Type B pancreatic cell (in vitro differentiated cells): Measurements from ENCODE around the gene SGMS1. TPM values are rescaled to one million over a fixed set of nuclear protein-coding genes. Genes with fewer than 3 reads are reported as not detected.
"Not testable (repeated sequence)": the region's sequence is repeated elsewhere in the genome, so short reads cannot be mapped to it uniquely, and the experiment has no call there.

ENCODE experiments used
- DNase-seq: peaks from one replicate; pipeline ENCODE4 v3.0.0; 2021; ENCODE audit warnings: mixed read lengths; ENCODE audit not compliant: unreplicated experiment; ENCODE audit errors: extremely low spot score
- H3K27ac Mint-ChIP-seq: 2 replicates; pipeline ENCODE4 v1.8.0; 2021; ENCODE audit warnings: mild to moderate bottlenecking, mixed read lengths
- H3K27me3 Mint-ChIP-seq: 2 replicates; pipeline ENCODE4 v1.8.0; 2021; ENCODE audit warnings: mixed read lengths
- H3K36me3 Mint-ChIP-seq: 2 replicates; pipeline ENCODE4 v1.8.0; 2021; ENCODE audit warnings: mixed read lengths
- H3K4me1 Mint-ChIP-seq: one replicate; pipeline ENCODE4 v1.8.0; 2021; ENCODE audit warnings: mixed read lengths; ENCODE audit not compliant: unreplicated experiment
- H3K4me3 Mint-ChIP-seq: 2 replicates; pipeline ENCODE4 v1.8.0; 2021; ENCODE audit warnings: mild to moderate bottlenecking, mixed read lengths
- H3K9me3 Mint-ChIP-seq: 2 replicates; pipeline ENCODE4 v1.8.0; 2021; ENCODE audit warnings: mixed read lengths
- long read RNA-seq: library from polyadenylated mRNA; unstranded; transcript quantifications from one replicate; pipeline ENCODE4 v2.0.0, GENCODE V29; 2020
- total RNA-seq: library from RNA; stranded (reverse); gene quantifications from 2 replicates; pipeline ENCODE4 v1.2.1, GENCODE V29; 2021; ENCODE audit warnings: low replicate concordance
- TF ChIP-seq, protein P1 (sequence below): fragments of 200-600 bp; sonication (generic); conservative IDR thresholded peaks from 2 replicates; pipeline ENCODE4 v1.5.0; 2021; ENCODE audit warnings: antibody characterized with exemption, mild to moderate bottlenecking

SGMS1 gene
- total RNA-seq, result 15.1 and 26.9 TPM in 2 replicates
- long read RNA-seq, partial matches to known transcripts, result 9 of 19 reads
- long read RNA-seq, other reads (novel, unspliced or antisense), result 8 of 19 reads

DNA sequence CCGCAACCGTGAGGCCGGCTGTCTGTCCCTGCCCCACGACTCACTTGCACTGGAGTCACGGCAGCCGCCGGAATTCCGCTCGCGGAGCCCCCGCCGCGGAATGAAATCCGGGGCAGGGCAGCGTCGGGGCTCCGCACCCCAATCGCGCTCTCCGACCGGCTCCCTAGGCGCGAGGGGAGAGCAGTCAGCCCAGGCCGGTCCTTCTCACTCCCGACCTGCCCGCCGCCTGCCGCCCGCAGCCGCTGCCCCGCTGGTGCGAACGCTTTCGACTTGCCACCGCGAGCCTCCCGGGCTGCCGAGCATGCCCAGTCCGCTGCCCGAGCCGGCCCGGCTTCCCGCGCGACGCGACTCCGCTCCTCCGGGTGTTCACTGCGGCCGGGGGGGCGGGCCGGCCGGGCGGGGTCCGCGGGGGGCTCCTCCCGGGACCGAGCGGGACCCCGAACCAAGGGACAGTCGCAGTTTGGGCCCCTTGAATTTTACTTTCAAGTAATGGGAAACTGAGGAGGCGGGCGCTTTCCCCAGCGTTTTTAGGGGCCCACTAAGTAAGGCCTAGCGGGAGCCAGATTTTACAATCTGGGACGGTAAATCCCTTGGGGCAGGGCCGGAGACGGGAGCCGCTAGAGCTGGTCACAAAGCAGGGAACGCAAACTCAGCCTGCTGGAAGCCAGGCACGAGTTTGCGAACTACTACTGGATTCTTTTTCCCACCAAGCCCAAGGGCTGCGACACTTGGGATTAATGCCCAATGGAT is at the start of gene SGMS1:
SGMS1 (minus strand) TSS at position 294 of the 750 bp plus-strand sequence. CDS start 279,842 bp downstream, outside the sequence.
- Mint-ChIP-seq H3K36me3 (no peaks in the 10 kb centered on the region), H3K4me3 (peak within 1 kb of the TSS; percentile 94), H3K4me1 (peaks cover 16% of the 10 kb centered on the region), H3K27me3 (no peaks in the 10 kb centered on the region), H3K27ac (peak within 1 kb of the TSS; percentile 98), H3K9me3 (no peaks in the 10 kb centered on the region)
- DNase-seq, result peak; percentile 88
- TF ChIP-seq, protein P1, sequence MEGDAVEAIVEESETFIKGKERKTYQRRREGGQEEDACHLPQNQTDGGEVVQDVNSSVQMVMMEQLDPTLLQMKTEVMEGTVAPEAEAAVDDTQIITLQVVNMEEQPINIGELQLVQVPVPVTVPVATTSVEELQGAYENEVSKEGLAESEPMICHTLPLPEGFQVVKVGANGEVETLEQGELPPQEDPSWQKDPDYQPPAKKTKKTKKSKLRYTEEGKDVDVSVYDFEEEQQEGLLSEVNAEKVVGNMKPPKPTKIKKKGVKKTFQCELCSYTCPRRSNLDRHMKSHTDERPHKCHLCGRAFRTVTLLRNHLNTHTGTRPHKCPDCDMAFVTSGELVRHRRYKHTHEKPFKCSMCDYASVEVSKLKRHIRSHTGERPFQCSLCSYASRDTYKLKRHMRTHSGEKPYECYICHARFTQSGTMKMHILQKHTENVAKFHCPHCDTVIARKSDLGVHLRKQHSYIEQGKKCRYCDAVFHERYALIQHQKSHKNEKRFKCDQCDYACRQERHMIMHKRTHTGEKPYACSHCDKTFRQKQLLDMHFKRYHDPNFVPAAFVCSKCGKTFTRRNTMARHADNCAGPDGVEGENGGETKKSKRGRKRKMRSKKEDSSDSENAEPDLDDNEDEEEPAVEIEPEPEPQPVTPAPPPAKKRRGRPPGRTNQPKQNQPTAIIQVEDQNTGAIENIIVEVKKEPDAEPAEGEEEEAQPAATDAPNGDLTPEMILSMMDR, result no peak

DNA sequence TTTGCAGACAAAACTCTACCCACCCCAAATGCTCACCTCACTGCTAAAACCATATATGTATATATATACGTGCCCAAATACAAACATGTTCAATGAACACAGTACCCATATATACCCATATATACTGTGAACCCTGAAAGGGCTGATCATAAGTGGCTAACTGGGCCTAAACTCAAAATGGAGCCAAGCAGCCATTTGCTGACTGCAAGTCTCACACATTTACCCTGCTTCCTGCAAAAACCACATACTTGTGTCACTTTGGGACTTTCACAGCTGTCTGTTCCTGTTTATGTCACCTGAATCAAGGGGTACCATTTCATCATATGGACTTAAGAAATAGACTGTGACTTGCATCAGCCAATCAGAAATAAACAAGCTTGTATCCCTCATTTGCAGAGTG is 48.4 kb upstream of the SGMS1 start:
- not testable (repeated sequence) for H3K9me3 Mint-ChIP-seq, DNase-seq, H3K27me3 Mint-ChIP-seq, H3K36me3 Mint-ChIP-seq, H3K4me1 Mint-ChIP-seq, H3K4me3 Mint-ChIP-seq, H3K27ac Mint-ChIP-seq

GRCh38 chr10:50671645-50672044 is 47.9 kb upstream of the SGMS1 start:
- H3K9me3 Mint-ChIP-seq, DNase-seq, H3K4me1 Mint-ChIP-seq, H3K27me3 Mint-ChIP-seq, H3K36me3 Mint-ChIP-seq, H3K4me3 Mint-ChIP-seq, H3K27ac Mint-ChIP-seq: not testable (repeated sequence)

DNA sequence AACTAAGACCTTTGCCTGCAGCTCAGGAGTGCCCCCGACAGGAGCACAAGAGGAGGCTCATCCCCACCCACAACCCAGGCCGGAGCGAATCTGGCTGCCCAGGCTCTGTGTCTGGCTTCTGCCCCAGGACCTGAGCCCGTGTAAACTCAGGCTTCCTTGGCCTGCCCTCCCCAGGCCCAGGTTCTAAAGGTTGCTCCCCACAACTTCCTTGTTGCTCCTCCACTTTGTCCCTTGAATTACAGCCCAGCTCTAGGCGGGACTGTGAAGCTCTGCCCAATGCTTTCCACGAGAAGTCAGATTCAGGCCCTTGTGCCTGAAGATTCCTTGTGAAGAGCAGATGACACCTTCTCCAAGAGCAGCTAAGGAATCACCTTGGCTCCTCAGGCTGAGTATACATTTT is 46.2 kb upstream of the SGMS1 start:
- not testable (repeated sequence) for H3K36me3 Mint-ChIP-seq, H3K9me3 Mint-ChIP-seq, H3K4me3 Mint-ChIP-seq, H3K4me1 Mint-ChIP-seq, H3K27ac Mint-ChIP-seq, H3K27me3 Mint-ChIP-seq, DNase-seq

DNA sequence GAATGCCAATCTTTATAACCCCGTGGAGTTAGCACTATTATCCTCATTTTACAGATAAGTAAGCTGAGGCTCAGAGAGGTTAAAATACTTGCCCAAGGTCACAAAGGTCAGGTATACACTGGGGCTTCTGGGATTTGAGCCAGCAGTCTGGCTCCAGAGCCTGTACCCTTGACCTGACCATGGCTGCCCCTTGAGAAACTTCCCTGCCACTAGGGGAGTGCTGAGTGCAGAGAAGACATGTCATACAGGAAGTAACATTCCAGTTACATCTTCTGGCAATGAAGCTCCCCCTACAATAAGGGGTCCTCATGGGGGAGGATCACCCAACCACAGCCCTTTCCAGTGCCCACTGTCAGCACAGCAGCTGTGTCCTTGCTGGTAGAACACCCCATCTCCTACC is 43.6 kb upstream of the SGMS1 start:
- H3K9me3 Mint-ChIP-seq, H3K36me3 Mint-ChIP-seq, H3K4me1 Mint-ChIP-seq, DNase-seq, H3K4me3 Mint-ChIP-seq, H3K27ac Mint-ChIP-seq, H3K27me3 Mint-ChIP-seq: not testable (repeated sequence)

- H3K4me1 Mint-ChIP-seq, H3K4me3 Mint-ChIP-seq, H3K9me3 Mint-ChIP-seq, DNase-seq, H3K27ac Mint-ChIP-seq, H3K36me3 Mint-ChIP-seq, H3K27me3 Mint-ChIP-seq: not testable (repeated sequence)
Observed at GRCh38 chr10:50662420-50662819, 38.7 kb upstream of the SGMS1 start.

DNA sequence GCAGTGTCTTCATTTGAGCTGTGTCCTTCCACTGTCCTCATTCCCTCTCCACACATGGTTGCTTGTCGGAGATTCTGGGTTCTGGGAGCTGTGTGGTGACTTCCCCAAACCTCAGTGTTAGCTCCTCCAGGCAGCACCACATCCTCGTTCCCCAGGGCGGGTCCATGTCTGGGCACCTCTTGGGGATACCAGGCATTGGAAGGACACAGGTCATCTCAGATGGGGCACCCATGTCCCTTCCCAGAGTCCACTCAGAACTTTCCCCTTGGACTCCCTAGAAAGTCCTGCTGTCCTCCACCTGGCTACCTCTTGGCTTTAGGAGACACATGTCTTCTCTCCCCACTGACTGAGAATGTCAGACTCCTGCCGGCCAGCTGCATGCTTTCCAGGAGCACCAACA is 37.8 kb upstream of the SGMS1 start:
- H3K27ac Mint-ChIP-seq, DNase-seq, H3K4me1 Mint-ChIP-seq, H3K9me3 Mint-ChIP-seq, H3K36me3 Mint-ChIP-seq, H3K27me3 Mint-ChIP-seq, H3K4me3 Mint-ChIP-seq: not testable (repeated sequence)

- not testable (repeated sequence) for H3K27me3 Mint-ChIP-seq, H3K4me3 Mint-ChIP-seq, H3K4me1 Mint-ChIP-seq, H3K36me3 Mint-ChIP-seq, H3K27ac Mint-ChIP-seq, H3K9me3 Mint-ChIP-seq, DNase-seq
Observed at GRCh38 chr10:50659865-50660730, 36.3 kb upstream of the SGMS1 start.

DNA sequence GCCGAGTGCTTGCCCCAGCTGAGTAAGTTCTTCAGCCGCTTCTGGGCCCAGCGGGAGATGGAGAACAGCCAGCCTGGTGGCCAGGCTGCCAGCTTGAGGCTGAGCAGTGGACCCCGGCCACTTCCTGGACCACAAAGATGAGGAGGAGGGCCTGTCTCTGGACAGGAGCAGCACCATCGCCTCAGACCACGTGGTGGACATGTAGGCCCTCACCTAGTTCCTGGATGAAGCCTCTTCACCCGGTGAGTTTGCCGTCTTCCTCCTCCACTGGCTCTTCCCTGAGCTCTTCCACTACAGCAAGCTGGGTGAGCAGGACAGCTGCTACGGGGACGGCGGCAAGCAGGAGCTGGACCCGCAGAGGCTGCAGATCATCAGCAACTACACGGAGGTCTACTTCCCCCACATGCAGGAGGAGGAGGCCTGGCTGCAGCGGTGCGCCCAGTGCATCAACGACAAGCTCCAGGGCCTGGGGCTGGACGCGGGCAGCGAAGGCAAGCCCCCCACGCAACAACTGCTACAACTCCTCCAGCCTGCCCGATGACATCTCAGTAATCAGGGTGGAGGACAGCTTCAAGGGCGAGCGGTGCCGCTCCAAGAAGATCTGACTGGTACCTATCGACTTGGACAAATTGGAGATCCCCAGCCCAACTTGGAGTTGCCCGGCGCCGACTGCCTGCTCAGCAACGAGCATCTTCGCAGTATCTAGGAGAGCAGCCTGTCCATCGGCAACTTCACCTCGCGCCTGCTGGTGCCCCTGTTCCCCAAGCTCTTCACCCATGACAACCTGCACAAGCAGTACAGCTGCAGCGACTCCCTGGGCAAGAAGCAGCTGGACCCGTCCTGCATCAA is 35.5 kb upstream of the SGMS1 start:
- H3K36me3 Mint-ChIP-seq, H3K9me3 Mint-ChIP-seq, H3K27me3 Mint-ChIP-seq, H3K27ac Mint-ChIP-seq, DNase-seq, H3K4me3 Mint-ChIP-seq, H3K4me1 Mint-ChIP-seq: not testable (repeated sequence)
